HPDE6-E6E7 (cell line): ENCODE measurements around the gene ZAR1.
"Not testable (repeated sequence)": the region's sequence is repeated elsewhere in the genome, so short reads cannot be mapped to it uniquely, and the experiment has no call there.

Experiments
- DNase-seq: peaks from one replicate; pipeline ENCODE4 v3.0.0; 2011; ENCODE audit warnings: missing footprints; ENCODE audit errors: extremely low spot score

Gene ZAR1, protein sequence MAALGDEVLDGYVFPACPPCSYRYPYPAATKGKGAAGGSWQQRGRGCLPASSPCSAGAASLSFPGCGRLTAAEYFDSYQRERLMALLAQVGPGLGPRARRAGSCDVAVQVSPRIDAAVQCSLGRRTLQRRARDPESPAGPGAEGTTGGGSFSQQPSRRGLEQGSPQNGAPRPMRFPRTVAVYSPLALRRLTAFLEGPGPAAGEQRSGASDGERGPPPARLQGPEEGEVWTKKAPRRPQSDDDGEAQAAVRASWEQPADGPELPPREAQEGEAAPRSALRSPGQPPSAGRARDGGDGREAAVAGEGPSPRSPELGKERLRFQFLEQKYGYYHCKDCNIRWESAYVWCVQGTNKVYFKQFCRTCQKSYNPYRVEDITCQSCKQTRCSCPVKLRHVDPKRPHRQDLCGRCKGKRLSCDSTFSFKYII

DNA sequence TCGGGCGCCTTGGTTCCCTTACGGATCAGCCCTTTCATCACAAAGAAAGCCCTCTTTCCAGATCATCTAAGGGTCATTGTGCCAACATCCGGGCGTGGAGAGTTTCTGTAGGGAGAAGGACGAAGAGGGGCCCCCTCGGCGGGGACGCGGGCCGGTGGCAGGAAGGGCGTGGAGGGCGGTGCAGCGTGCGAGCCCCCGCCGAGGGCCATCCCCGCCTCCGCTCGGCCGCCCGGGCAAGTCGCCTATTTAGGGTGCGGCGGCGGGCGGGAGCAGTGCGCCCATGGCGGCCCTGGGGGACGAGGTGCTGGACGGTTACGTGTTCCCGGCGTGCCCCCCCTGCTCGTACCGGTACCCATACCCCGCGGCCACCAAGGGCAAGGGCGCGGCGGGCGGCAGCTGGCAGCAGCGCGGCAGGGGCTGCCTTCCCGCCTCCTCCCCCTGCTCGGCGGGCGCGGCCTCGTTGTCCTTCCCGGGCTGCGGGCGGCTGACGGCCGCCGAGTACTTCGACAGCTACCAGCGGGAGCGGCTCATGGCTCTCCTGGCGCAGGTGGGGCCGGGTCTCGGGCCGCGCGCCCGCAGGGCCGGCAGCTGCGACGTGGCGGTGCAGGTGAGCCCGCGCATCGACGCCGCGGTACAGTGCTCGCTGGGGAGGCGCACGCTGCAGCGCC, at the start of gene ZAR1:
Gene ZAR1 (plus strand): TSS at position 241 of the 668 bp plus-strand sequence. CDS start 40 bp downstream, at position 281.
- no peak for DNase-seq

DNA sequence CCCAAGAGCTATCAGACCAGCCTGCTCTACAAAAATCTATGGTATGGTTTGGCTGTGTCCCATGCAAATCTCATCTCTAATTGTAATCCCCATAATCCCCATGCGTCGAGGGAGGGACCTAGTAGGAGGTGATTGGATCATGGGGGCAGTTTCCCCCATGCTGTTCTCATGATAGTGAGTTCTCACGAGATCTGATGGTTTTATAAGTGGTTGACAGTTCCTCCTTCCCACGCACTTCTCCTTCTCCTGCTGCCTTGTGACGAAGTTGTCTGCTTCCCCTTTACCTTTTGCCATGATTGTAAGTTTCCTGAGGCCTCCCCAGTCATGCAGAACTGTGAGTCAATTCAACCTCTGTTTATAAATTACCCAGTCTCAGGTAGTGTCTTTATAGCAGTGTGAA, 49.1 kb upstream of the ZAR1 start:
- DNase-seq: not testable (repeated sequence)

DNA sequence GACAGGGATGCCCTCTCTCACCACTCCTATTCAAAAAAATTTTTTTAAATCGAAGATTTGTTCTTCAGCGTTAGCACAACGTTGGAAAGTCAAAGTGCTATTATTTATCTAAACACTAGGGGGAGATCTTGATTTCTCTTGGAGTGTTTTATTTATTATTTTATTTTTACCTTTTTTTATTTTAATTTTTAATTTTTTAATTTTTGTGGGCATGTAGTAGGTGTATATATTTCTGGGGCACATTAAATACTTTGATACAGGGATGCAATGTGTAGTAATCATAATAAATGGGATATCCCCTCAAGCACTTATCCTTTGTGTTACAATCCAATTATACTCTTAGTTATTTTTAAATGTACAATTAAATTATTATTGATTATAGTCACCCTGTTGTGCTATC, 44.3 kb upstream of the ZAR1 start:
- no peak for DNase-seq

DNA sequence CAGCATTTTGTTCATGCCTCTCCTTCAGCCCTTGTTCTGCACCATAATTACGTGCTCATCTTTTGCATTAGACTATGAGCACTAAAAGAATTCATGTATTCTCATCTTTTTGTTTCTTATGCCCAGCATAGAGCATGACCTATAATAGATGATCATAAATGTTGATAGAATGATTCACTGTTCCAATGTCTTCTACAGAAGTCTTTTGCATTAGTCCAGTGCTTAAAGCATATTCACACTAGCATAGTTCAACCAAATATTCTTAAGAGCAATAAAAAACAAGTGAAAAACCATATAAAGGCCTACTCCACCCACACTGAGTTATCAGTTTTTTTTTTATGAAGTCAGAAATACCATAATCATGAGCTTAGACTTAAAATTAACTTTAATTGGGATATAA, 43.4 kb upstream of the ZAR1 start:
- DNase-seq: no peak

DNA sequence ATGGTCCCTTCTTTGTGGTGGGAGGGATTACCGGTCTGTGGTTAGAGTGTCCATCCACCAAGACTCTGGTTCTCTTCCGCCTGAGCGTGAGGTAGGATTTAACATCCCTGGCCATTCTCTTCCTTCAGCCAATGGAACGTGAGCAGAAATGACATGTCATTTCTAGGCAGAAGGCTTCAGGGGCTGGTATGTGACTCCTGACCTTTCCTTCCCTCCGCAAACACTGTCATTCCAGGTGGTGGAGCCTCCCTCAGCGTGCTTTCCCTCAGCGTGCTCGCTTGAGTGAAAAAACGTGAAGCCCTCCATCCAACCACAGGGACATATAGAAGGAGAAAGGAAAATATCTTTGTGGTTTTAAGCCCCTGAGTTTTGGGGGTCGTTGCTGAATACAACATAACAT, 40.9 kb upstream of the ZAR1 start:
- no peak for DNase-seq

DNA sequence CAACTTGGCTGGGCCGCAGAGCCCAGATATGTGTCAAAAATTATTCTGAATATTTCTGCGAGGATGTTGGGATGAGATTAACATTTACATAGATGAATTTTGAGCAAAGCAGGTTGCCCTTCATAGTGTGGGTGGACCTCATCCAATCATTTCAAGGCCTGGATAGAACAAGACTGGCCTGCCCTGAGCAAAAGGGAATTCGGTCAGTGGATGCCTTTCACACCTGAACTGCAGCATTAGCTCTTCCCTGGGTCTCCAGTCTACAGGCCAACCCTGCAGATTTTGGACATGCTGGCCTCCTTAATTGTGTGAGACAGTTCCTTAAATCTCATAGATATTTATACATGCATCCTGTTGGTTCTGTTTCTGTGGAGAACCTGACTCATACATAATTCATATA, 39.3 kb upstream of the ZAR1 start:
- DNase-seq: no peak

DNA sequence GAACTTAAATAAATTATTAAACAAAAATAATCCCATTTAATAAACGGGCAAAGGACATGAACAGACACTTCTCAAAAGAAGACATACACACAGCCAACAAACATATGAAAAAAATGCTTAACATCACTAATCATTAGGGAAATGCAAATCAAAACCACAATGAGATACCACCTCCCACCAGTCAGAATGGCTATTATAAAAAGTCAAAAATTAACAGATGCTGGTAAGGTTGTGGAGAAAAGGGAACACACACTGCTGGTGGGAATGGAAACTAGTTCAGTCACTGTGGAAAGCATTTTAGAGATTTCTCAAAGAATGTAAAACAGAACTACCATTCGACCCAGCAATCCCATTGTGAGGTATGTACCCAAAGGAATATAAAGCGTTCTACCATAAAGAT, 38.4 kb upstream of the ZAR1 start:
- not testable (repeated sequence) for DNase-seq

DNA sequence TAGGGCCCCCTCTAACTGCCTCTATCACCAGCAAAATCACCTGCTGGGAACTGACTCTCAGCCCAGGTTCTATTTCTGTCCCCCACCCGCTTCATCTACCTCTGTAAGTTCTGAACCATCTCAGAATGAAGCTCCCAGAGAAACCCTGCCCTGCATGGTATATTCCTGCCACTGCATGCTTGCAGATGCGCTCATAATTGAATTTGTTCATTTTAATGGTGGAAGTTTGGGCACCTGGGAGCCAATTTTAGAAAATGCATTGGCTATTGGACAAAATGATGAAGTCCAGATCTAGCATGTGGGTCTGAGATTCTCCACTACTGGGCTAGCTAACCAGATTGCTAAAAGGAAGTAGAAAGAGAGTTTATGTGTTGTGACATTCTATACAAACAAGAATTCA, 35.5 kb upstream of the ZAR1 start:
- no peak for DNase-seq

DNA sequence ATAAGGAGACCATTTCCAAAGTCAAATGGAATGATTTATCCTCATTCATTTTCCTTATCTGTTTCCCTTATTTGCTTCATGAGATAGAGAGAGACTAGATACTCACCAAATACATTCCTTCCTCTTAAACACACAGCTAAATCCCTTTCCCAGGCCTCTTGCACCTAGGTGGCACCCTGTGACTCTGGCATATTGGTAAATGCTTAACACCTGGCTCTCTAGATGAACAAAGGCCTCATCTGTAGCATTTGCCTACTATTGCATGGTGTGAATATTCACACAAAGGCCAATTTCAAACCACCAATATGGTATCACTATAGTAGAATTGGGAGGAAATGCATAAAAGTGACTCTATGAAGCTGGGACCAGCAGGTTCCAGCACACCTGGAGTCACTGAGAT, 29.1 kb upstream of the ZAR1 start:
- no peak for DNase-seq

DNA sequence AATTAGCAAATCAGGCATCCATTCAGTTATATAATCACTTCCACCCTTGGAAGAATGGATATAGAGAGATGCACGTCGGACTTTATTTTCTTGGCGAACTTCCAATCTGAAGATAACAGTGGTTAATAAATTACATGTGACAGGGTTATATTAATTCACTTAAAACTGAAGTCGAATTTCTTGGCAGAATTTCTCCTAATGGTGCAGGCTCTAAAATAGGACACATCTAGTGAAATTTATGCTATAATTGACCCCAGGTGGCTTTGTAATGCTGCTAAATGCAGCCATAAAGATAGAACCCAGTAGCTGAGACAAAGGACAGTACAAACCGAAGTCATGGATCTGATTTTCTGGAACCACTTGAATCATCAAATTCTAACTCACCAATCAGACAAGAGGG, 27.7 kb upstream of the ZAR1 start:
- DNase-seq: no peak

DNA sequence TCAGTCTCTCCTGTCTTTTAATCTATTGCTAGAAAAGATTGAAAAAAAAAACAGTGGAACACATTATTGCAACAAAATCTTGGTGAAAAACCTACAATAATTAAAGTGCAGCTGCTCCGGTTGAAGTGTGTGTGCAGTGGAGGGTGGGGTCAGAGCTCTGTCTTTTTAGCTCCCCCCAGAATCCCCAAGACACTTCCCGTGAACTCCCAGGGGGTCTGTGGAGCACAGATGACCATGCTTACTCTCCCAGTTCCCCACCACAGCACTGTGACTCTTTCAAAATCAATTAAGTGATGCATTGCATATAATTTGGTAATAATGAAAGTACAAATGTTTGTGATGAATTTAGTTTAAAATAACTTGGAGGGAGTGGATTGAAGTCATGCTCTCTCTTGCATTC, 22.6 kb upstream of the ZAR1 start:
- DNase-seq: no peak

DNA sequence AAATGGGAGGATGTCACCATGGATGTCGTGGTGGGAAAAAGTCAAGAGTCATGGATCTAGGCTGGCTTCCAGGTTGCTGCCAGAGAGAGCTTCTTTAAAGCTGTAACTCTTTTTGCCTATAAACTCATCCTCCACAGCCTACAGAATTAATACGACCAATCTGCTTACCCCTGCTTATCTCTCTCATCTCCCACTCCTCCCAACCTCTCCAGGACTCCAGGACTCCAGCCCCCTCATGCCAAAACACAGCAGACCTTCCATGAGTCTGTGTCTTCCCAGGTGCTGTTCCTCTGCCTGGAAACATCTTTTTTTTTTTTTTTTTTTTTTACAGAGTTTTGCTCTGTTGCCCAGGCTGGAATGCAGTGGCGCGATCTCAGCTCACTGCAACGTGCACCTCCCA, 22.2 kb upstream of the ZAR1 start:
- no peak for DNase-seq

DNA sequence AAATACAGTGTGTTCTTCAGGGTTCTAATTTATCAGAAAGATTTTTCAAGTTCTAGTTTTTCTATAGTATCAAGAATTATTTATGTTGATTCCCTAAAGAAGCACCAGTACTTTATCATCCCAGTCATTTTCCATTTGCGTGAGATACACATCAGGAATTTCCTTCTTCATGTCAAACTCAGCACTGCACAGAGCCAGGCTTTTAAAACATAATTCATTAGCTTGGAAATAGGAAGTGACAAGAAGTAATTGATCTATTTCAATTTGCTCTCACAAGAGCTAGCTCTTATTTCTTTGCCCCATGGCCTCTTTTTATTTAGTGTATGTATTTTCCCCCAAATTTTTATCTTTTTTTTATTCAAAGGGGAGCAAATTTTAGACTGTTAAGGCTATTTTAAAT, 19.9 kb upstream of the ZAR1 start:
- no peak for DNase-seq

DNA sequence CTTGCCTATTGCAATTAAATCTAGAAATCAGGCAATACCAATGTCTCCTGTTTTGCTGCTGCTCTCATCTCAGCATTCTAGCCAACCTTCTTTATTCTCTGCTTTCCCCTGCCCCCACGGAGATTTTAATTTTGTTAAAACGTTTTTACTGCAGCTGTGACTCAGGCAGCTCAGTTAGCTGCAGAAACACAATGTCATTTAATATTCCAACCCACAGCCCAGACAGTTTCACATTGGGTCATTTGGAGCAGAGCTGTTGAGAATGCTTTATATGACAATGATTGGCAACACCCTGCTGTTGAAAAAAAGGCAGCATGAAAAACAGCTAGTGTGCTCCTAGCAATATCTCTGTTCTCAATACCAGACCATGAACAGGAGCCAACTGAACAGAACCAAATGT, 19.5 kb upstream of the ZAR1 start:
- DNase-seq: no peak

DNA sequence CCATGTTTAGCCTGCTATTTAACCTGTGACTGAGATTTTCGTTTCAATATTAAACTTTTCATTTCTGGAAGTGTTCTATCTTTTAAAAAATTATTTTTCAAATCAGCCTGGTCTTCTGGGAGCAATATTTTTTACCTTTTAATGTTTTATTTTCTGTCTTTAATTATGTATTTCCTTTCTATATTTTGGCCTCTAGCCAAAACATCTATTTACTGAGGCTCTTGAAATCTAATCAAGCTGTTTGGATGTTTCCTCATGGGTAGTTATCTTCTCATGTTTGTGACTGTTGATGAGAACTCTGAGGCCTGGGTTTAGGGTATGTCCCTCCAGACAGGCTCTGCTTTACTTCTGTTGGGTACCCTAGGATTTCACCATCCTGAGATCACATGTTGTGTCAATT, 17.3 kb upstream of the ZAR1 start:
- no peak for DNase-seq

DNA sequence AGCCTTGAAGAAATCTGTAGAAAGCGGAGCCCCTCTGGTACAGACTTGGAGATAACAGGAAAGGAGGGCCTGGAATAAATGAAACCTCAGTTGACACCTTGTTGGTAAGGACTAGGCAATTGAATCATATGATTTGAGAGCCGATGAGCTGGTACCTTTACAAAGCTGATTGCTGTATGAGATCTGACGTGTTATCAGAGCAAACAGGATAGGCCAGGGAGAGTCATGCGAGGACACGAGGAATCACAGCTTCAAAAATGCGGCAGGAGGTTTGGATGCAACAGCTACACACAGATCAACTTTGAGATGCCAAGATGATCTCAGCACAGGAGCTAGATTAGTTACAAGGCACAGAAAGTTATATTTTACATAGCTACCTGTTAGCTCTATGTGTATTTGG, 14.3 kb upstream of the ZAR1 start:
- no peak for DNase-seq

DNA sequence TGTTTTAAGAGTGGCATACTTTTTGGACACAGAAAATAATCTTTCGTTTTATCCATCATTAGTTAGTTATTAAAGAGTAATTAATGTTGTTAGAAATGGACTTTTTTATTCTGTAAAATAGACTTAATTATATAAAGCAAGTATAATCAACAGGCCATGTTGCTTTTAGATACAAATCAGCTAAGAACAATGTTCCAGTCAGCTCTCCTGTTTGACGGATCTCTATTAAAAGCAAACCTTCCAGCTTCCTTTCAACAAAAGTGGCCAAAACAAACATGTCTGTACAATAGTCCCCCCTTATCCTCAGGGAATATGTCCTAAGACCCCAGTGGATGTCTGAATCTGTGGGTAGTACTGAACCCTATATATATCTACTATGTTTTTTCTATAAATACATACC, 11.8 kb upstream of the ZAR1 start:
- DNase-seq: no peak

DNA sequence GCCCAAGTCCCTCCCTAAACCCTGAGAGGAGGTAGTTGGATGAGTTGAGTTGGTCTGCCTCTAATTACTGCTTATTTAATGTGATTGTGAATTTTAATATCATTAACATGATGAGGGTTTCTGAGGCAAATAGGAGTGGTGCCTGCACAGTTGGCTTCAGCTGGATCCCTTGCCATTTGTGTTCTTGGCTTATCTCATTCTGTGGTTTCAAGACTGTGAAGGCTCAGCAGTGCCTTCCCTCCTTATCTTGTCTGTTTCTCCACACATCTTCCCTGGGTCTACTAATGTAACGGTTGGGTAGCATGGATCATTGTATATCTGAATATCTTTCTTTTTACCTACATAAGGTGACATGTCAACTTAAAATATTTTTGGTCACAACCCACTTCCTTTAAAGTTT, 8.5 kb upstream of the ZAR1 start:
- no peak for DNase-seq

DNA sequence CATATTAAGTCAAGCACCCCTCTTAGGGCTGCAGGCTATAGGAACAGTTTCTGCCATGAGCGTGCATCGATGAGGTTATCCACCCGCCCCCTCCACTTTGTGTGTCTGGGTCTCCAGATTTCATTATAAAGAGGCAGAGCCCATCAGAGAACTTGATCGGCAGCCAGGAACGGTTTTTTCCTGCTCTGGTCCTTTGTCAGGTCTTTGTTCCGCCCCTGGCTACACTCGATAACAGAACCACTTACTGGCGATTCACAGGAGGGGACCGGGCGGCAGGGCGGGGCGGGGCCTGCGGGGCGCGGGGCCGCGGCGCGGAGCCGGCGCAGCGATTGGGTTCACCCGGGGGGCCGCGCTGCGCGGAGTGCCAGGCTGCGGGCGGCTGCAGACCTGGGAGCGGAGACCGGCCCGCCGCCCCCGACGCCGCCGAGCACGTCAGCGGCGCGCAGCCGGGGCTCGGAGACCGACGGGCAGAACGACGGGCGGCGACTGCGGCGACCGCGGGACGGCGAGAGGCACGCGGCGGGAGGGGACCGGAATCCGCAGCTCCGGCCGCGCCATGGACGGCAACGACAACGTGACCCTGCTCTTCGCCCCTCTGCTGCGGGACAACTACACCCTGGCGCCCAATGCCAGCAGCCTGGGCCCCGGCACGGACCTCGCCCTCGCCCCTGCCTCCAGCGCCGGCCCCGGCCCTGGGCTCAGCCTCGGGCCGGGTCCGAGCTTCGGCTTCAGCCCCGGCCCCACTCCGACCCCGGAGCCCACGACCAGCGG, 6.9 kb upstream of the ZAR1 start, which contains the start of gene SLC10A4:
Gene SLC10A4 (plus strand): TSS at position 338 of the 771 bp plus-strand sequence. CDS start 219 bp downstream, at position 557.
- DNase-seq: no peak

DNA sequence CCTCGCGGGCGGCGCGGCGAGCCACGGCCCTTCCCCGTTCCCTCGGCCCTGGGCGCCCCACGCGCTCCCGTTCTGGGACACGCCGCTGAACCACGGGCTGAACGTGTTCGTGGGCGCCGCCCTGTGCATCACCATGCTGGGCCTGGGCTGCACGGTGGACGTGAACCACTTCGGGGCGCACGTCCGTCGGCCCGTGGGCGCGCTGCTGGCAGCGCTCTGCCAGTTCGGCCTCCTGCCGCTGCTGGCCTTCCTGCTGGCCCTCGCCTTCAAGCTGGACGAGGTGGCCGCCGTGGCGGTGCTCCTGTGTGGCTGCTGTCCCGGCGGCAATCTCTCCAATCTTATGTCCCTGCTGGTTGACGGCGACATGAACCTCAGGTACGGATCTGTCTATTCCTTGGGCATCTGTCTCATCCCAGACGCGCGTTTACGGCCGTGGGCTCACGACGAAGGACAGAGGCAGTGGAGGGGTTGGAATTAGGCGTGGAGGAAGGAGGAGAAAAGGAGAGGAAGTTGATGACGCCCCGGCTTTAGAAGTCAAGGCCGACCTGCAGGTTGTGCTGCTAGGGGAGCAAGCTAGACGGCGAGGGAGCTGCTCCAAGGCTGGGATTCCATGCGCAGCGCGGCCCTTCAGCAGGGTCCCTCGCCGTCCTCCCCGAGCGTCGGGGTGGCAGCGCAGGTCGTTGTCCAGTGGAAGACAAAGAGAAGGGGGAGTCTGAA, 6.1 kb upstream of the ZAR1 start:
- DNase-seq: no peak

DNA sequence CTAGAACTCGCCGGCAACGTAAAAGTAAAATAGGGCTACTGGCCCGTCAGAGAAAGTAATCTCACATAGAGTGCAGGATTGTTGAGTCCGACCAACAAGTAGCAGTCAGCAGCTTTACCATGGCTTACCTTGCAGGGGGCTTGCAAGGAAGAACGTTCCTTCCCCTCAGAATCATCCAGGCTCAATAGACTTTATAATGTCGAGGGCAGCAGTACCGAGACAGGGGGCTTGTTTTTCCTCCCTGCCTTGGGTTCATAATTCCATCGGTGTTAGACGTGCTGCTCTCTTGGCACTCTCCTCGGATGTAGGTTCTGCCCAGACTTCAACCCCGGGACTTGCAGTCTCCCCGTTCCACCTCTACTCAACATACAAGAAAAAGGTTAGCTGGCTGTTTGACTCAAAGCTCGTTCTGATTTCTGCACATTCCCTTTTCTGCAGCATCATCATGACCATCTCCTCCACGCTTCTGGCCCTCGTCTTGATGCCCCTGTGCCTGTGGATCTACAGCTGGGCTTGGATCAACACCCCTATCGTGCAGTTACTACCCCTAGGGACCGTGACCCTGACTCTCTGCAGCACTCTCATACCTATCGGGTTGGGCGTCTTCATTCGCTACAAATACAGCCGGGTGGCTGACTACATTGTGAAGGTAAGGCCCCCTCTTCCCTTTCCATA, 5.4 kb upstream of the ZAR1 start:
- no peak for DNase-seq

DNA sequence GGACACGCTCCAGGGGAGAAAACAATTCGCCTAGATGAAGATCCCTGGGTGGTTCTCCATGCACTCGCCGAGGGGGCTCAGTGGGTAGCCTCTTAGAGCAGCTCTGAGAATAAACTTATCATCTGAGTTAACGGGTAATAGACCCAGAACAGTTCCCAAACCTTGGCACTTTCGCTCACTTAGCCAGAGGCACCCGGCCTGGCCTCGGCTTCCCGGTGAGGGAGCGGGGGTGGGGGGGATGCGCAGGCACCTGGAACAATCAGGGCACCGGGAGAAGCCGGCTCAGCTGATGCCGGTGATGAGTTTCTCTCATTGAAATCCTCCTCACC, 405 bp upstream of the ZAR1 start:
- DNase-seq: no peak
